Measurements from ENCODE around the gene RAB11FIP3.

- TF ChIP-seq CTCF (conservative IDR thresholded peaks at IDR 0.05) (no peak), ZFX (IDR thresholded peaks at IDR 0.05) (no peak)
Observed at GRCh38 chr16:389352-389751, 36.1 kb upstream of the RAB11FIP3 start.

Data from C4-2B (cell line).